HepG2 (cell line): ENCODE measurements around the gene DCAKD. TPM values are rescaled to one million over a fixed set of nuclear protein-coding genes. Genes with fewer than 3 reads are reported as not detected.
A peak's percentile ranks its signal among the peaks of the same experiment; 100 is the strongest.

ENCODE experiments used
- ATAC-seq: fragments of 200-7000 bp; cut with Tn5 transposase; 3 replicates; pipeline ENCODE4 v1.9.1; 2020; ENCODE audit warnings: mild to moderate bottlenecking, moderate library complexity
- BruUV-seq: library from RNA; stranded (reverse); fragments of 400-500 nt; replicated peaks from 2 replicates; lab custom pipeline; 2021; lab: Mats Ljungman, UMichigan
- CTCF ChIA-PET: fragments of 300-600 bp; formaldehyde crosslinking; extraction: SDS; loops from one replicate; lab custom pipeline; 2021; ENCODE audit warnings: low total read pairs, inconsistent platforms, low intra/inter-chr PET ratio; lab: Yijun Ruan, JAX
- POLR2A ChIA-PET: fragments of 350-600 bp; sonication (Branson Sonifier 250); formaldehyde crosslinking; loops from one replicate; lab custom pipeline; 2020; ENCODE audit warnings: antibody characterized with exemption, inconsistent platforms; lab: Yijun Ruan, JAX
- DNase-seq: peaks from one replicate; pipeline ENCODE4 v3.0.0-alpha.2; 2015; ENCODE audit warnings: low spot score
- FAIRE-seq: peaks from 3 replicates; lab custom pipeline; 2011; peaks lifted over from hg19 to GRCh38; lab: Jason Lieb, UNC
- H2AFZ ChIP-seq: one replicate; pipeline ENCODE4 v1.6.1; 2011; ENCODE audit warnings: low read length, inconsistent platforms
- H3K27ac ChIP-seq: fragments of 300-600 bp; 3 replicates; pipeline ENCODE4 v1.8.0; 2011; ENCODE audit warnings: mixed run types, mild to moderate bottlenecking, mixed read lengths, low read length, inconsistent platforms; ENCODE audit not compliant: insufficient read depth; ENCODE audit errors: extremely low read length
- H3K27me3 ChIP-seq, 2 experiments: fragments of 200-600 bp in 1 of 2; 2 replicates in 1 of 2; 3 replicates in 1 of 2; pipeline versions ENCODE4 v1.6.0 to v1.8.0; 2011; ENCODE audit warnings: low read length in 2 of 2, mild to moderate bottlenecking in 2 of 2, moderate library complexity in 2 of 2, inconsistent platforms in 1 of 2; ENCODE audit not compliant: insufficient read depth in 2 of 2, control insufficient read depth in 1 of 2
- H3K36me3 ChIP-seq, 2 experiments: fragments of 200-600 bp in 1 of 2; replicated peaks in 1 of 2; 2 replicates in 1 of 2; 3 replicates in 1 of 2; pipeline versions ENCODE4 v1.5.1 to v1.8.0; 2011; ENCODE audit warnings: low read length in 2 of 2, inconsistent platforms in 1 of 2; ENCODE audit not compliant: insufficient read depth in 2 of 2, control insufficient read depth in 1 of 2
- H3K4me1 ChIP-seq: 2 replicates; pipeline ENCODE4 v1.5.1; 2012; ENCODE audit warnings: low read length, inconsistent platforms; ENCODE audit not compliant: insufficient read depth
- H3K4me2 ChIP-seq: 2 replicates; pipeline ENCODE4 v1.6.0; 2011; ENCODE audit warnings: low read depth, low read length, inconsistent platforms
- H3K4me3 ChIP-seq, 3 experiments: fragments of 200-600 bp in 1 of 3; sonication (generic), shearing (Covaris generic) in 1 of 3; replicated peaks in 1 of 3; 2 replicates each; pipeline ENCODE4 v1.5.1; 2011 to 2016; ENCODE audit warnings: low read length in 3 of 3, inconsistent platforms in 2 of 3, low read depth in 2 of 3, mild to moderate bottlenecking in 2 of 3, control low read depth in 1 of 3, mixed read lengths in 1 of 3; ENCODE audit not compliant: insufficient read depth in 1 of 3
- H3K79me2 ChIP-seq: one replicate; pipeline ENCODE4 v1.6.1; 2011; ENCODE audit warnings: low read length, inconsistent platforms; ENCODE audit not compliant: insufficient read depth
- H3K9ac ChIP-seq: 2 replicates; pipeline ENCODE4 v1.6.0; 2011; ENCODE audit warnings: mild to moderate bottlenecking, low read depth, low read length, inconsistent platforms; ENCODE audit not compliant: insufficient read depth
- H3K9me3 ChIP-seq: 2 replicates; pipeline ENCODE4 v1.5.1; 2012; ENCODE audit warnings: mild to moderate bottlenecking, low read length
- H4K20me1 ChIP-seq: 2 replicates; pipeline ENCODE4 v1.6.0; 2011; ENCODE audit warnings: inconsistent platforms, mild to moderate bottlenecking, low read length, moderate library complexity; ENCODE audit not compliant: insufficient read depth
- ATAD3A ChIP-seq: sonication (generic); formaldehyde crosslinking; IDR thresholded peaks from 2 replicates; pipeline ENCODE4 v1.4.0; 2020; ENCODE audit warnings: missing genetic modification reagents
- ELF1 ChIP-seq: sonication (generic); formaldehyde crosslinking; IDR thresholded peaks from 2 replicates; pipeline ENCODE4 v1.4.0; 2020; ENCODE audit warnings: missing genetic modification reagents
- FOXK2 ChIP-seq: fragments of 450-650 bp; IDR thresholded peaks from 2 replicates; pipeline ENCODE4 v1.6.1; 2016
- HNF4A ChIP-seq: sonication (generic); formaldehyde crosslinking; IDR thresholded peaks from 2 replicates; pipeline ENCODE4 v1.4.0; 2020; ENCODE audit warnings: missing genetic modification reagents
- HOMEZ ChIP-seq: IDR thresholded peaks from 2 replicates; pipeline ENCODE4 v1.6.1; 2016; ENCODE audit warnings: low read depth
- LCORL ChIP-seq, 2 experiments: fragments of 450-650 bp in 1 of 2; sonication (generic) in 1 of 2; formaldehyde crosslinking in 1 of 2; IDR thresholded peaks; 2 replicates each; pipeline versions ENCODE4 v1.5.0 to v1.6.1; 2017 to 2020; ENCODE audit warnings: antibody characterized with exemption in 1 of 2, missing genetic modification reagents in 1 of 2
- MXD3 ChIP-seq: IDR thresholded peaks from 2 replicates; pipeline ENCODE4 v1.6.1; 2016; ENCODE audit warnings: mild to moderate bottlenecking, missing biosample characterization, missing genetic modification reagents
- RARA ChIP-seq: IDR thresholded peaks from 2 replicates; pipeline ENCODE4 v1.6.1; 2016; ENCODE audit warnings: missing genetic modification reagents, missing compliant biosample characterization
- RARG ChIP-seq: sonication (generic); formaldehyde crosslinking; IDR thresholded peaks from 2 replicates; pipeline ENCODE4 v1.4.0; 2020; ENCODE audit warnings: low read depth, mild to moderate bottlenecking, missing genetic modification reagents
- RELA ChIP-seq: sonication (generic); formaldehyde crosslinking; IDR thresholded peaks from 2 replicates; pipeline ENCODE4 v1.4.0; 2020; ENCODE audit warnings: missing genetic modification reagents
- SCMH1 ChIP-seq: sonication (generic); formaldehyde crosslinking; IDR thresholded peaks from 2 replicates; pipeline ENCODE4 v1.9.0; 2021; ENCODE audit warnings: missing genetic modification reagents, mild to moderate bottlenecking, borderline replicate concordance
- THAP11 ChIP-seq: IDR thresholded peaks from 2 replicates; pipeline ENCODE4 v1.6.1; 2016; ENCODE audit warnings: missing biosample characterization, missing genetic modification reagents
- ZBTB38 ChIP-seq: sonication (generic); formaldehyde crosslinking; IDR thresholded peaks from 2 replicates; pipeline ENCODE4 v1.5.1; 2020; ENCODE audit warnings: mild to moderate bottlenecking, missing genetic modification reagents
- ZFX ChIP-seq: sonication (generic); formaldehyde crosslinking; IDR thresholded peaks from 2 replicates; pipeline ENCODE4 v1.4.0; 2020; ENCODE audit warnings: mild to moderate bottlenecking, low read depth, missing genetic modification reagents, moderate library complexity
- ZNF234 ChIP-seq: sonication (generic); formaldehyde crosslinking; conservative IDR thresholded peaks from 2 replicates; pipeline ENCODE4 v1.5.1; 2020; ENCODE audit warnings: mild to moderate bottlenecking, missing genetic modification reagents
- ZNF441 ChIP-seq: sonication (generic); formaldehyde crosslinking; IDR thresholded peaks from 2 replicates; pipeline ENCODE4 v1.7.0; 2021; ENCODE audit warnings: missing genetic modification reagents, borderline replicate concordance
- ZNF672 ChIP-seq: sonication (generic); formaldehyde crosslinking; IDR thresholded peaks from 2 replicates; pipeline ENCODE4 v1.8.1; 2022; ENCODE audit warnings: missing genetic modification reagents
- ZNF724P ChIP-seq: sonication (generic); formaldehyde crosslinking; IDR thresholded peaks from 2 replicates; pipeline ENCODE4 v1.8.0; 2022; ENCODE audit warnings: missing genetic modification reagents, borderline replicate concordance
- ZNF746 ChIP-seq: sonication (generic); formaldehyde crosslinking; IDR thresholded peaks from 2 replicates; pipeline ENCODE4 v1.8.0; 2022; ENCODE audit warnings: mild to moderate bottlenecking, missing genetic modification reagents
- ZNF784 ChIP-seq: sonication (generic); formaldehyde crosslinking; IDR thresholded peaks from 2 replicates; pipeline ENCODE4 v1.5.1; 2020; ENCODE audit warnings: missing genetic modification reagents, mild to moderate bottlenecking, borderline replicate concordance
- ZNF790 ChIP-seq: sonication (generic); formaldehyde crosslinking; IDR thresholded peaks from 2 replicates; pipeline ENCODE4 v1.8.0; 2022; ENCODE audit warnings: missing genetic modification reagents, mild to moderate bottlenecking, borderline replicate concordance
- ZSCAN25 ChIP-seq: sonication (generic); formaldehyde crosslinking; IDR thresholded peaks from 2 replicates; pipeline ENCODE4 v1.8.0; 2022; ENCODE audit warnings: mild to moderate bottlenecking, missing genetic modification reagents
- WGBS: methylation state at CpG from one replicate; pipeline ENCODE4 v1.1.6; 2017; ENCODE audit warnings: low lambda C conversion rate; 5-methylcytosine and 5-hydroxymethylcytosine counted together
- in situ Hi-C: cut with HindIII; loops from 2 replicates; pipeline ENCODE4 v1.10.0; 2017; ENCODE audit warnings: low pct_unique_long_range_greater_than_20kb; ENCODE audit not compliant: extremely low pct_ligation_motif_present
- intact Hi-C: fragments of 100-400 bp; cut with micrococcal nuclease; formaldehyde crosslinking; loops from one replicate; pipeline ENCODE4 v1.10.0; 2022; ENCODE audit not compliant: unreplicated experiment
- polyA plus RNA-seq, 8 experiments: library from polyadenylated mRNA; depleted of rRNA in 3 of 8; stranded (reverse) in 7 of 8; unstranded in 1 of 8; fragments of >200 nt; fragmentation: Illumina TruSeq in 4 of 8; extraction: Trizol in 4 of 8; gene quantifications; 2 replicates each; pipeline versions ENCODE4 v1.2.1 to v1.2.3, GENCODE V29; 2011 to 2016; ENCODE audit warnings: low read depth in 4 of 8, missing spikeins in 1 of 8, mixed read lengths in 1 of 8; ENCODE audit not compliant: insufficient read depth in 1 of 8
- total RNA-seq, 5 experiments: library from RNA; depleted of rRNA; stranded (reverse); fragments of >200 nt; fragmentation: Illumina TruSeq; extraction: Trizol; gene quantifications; 2 replicates each; pipeline ENCODE4 v1.2.3, GENCODE V29; 2016; ENCODE audit warnings: low read depth in 1 of 5

Gene DCAKD
- total and polyA plus RNA-seq, 2 of the 13 experiments (the other 11 are each of a cell fraction or from before 2014, with no cell fraction given), result 25.9 to 29.2 TPM

GRCh38 chr17:45086865-45087503, 35.6 kb upstream of the DCAKD start (continued):
- TF ChIP-seq RARG (CRISPR knock-in tag), result no peak
- no peak for TF ChIP-seq ZNF790
- TF ChIP-seq SCMH1, result no peak
- TF ChIP-seq RARA (CRISPR knock-in tag), result no peak
- no peak for TF ChIP-seq ZSCAN25 (CRISPR knock-in tag)
- no peak for TF ChIP-seq MXD3 (CRISPR knock-in tag)
- 0 out of 2 replicates have a peak, but pooled peaks have one; percentile 15 for TF ChIP-seq LCORL (IDR thresholded peaks at IDR 0.05)
- TF ChIP-seq LCORL (CRISPR knock-in tag; IDR thresholded peaks at IDR 0.05), result no peak
- no peak for TF ChIP-seq ZNF441 (CRISPR knock-in tag)

- H3K4me3 ChIP-seq, result no peak overlapping the region
- WGBS, result 95% methylated on average over 4 of the region's 4 CpGs
- in situ Hi-C loops (no loop called here), intact Hi-C loops (no loop called here)
- CTCF ChIA-PET, result no interaction called here
- BruUV-seq, result no TSS peak
- H3K79me2 ChIP-seq, result no peaks in the 10 kb centered on the region
- POLR2A ChIA-PET, result interaction anchor here (0.6 kb wide), 1 partner anchor 14 kb away, joined by 3 read pairs; no protein-coding TSS in a partner anchor
- H3K9ac ChIP-seq, result no peak overlapping the region
- peak overlapping the region; percentile 19 for H3K27ac ChIP-seq
- TF ChIP-seq ELF1 (no peak), ATAD3A (CRISPR knock-in tag) (no peak), ZNF724P (no peak), ZNF672 (CRISPR knock-in tag) (no peak), ZNF746 (no peak), FOXK2 (no peak), HNF4A (CRISPR knock-in tag) (no peak), THAP11 (no peak), ZNF234 (CRISPR knock-in tag) (no peak), ZBTB38 (CRISPR knock-in tag) (no peak), ZFX (CRISPR knock-in tag) (no peak), ZNF784 (CRISPR knock-in tag) (no peak), HOMEZ (CRISPR knock-in tag) (no peak), RELA (CRISPR knock-in tag) (no peak)
- H4K20me1 ChIP-seq, result no peaks in the 10 kb centered on the region
- peaks cover 43 to 83% of the 10 kb centered on the region in 2 experiments for H3K36me3 ChIP-seq
- H3K4me2 ChIP-seq, result no peak overlapping the region
- DNase-seq, result no peak
- no peaks in the 10 kb centered on the region for H3K27me3 ChIP-seq
- no peak overlapping the region for H2AFZ ChIP-seq
- peaks cover 18% of the 10 kb centered on the region for H3K4me1 ChIP-seq
- no peak for ATAC-seq
- no peaks in the 10 kb centered on the region for H3K9me3 ChIP-seq
- FAIRE-seq, result no peak
Measured at GRCh38 chr17:45086391-45086790, 35.0 kb upstream of the DCAKD start.
